Measurements from ENCODE around the gene SBK1.

Gene SBK1

DNA sequence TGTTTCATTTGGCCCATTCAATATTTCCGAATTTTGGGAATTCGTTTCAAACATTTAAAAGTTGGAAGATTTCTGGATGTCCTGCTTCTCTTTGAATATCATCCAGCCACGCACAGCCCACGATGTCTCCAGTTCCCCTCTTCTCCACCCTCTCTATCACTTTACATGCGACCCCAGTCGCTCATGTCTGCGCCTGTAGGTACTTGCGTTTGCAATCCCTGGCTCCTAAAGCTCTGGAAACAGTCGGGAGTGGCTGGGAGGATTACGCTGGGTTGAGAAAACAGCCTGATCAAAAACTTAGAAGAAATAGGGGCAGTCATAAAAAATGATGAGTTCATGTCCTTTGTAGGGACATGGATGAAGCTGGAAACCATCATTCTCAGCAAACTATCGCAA is 1.5 kb upstream of the SBK1 start:
- Mint-ChIP-seq H3K9me3 (no peaks in the 10 kb centered on the region), H3K4me1 (peaks cover 48% of the 10 kb centered on the region), H3K4me3 (peak overlapping the region; percentile 62), H3K27ac (peak overlapping the region; percentile 69), H3K27me3 (no peaks in the 10 kb centered on the region), H3K36me3 (ENCODE audit: low read depth) (no peaks in the 10 kb centered on the region)
- no peak for ATAC-seq
- no peak for DNase-seq

- Mint-ChIP-seq H3K36me3 (ENCODE audit: low read depth) (no peaks in the 10 kb centered on the region), H3K27ac (no peak overlapping the region), H3K4me1 (peaks cover 61% of the 10 kb centered on the region), H3K27me3 (no peaks in the 10 kb centered on the region), H3K4me3 (peak overlapping the region; percentile 83), H3K9me3 (no peaks in the 10 kb centered on the region)
- no peak for ATAC-seq
- DNase-seq = no peak
Observed at GRCh38 chr16:28292731-28293600, 641 bp downstream of the SBK1 start.

GRCh38 chr16:28293601-28293960 is 1.3 kb downstream of the SBK1 start:
- Mint-ChIP-seq H3K36me3 (ENCODE audit: low read depth) (no peaks in the 10 kb centered on the region), H3K4me3 (peak overlapping the region; percentile 74), H3K9me3 (no peaks in the 10 kb centered on the region), H3K27ac (no peak overlapping the region), H3K4me1 (peaks cover 60% of the 10 kb centered on the region), H3K27me3 (no peaks in the 10 kb centered on the region)
- ATAC-seq (no peak), DNase-seq (no peak)

DNA sequence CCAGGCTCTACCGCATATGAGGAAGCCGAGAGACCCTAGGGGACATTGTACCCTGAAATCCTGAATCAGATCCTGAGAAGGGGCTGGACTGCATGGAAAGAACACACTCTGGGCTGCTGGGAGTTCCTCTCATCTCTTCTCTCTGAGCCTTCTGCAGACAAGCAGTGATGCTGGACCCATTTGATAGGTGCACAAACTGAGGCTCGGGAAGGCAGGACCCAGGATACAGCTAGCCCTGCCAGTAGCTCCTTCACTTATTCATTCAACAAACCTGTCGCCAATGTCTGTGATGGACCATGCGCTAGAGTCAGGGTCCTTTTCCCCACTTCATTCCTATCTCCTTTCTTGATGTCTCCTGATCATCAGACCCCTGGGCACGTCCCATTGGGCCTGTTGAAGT is 1.9 kb downstream of the SBK1 start:
- Mint-ChIP-seq H3K36me3 (ENCODE audit: low read depth) (no peaks in the 10 kb centered on the region), H3K27ac (no peak overlapping the region), H3K27me3 (no peaks in the 10 kb centered on the region), H3K4me3 (peak overlapping the region; percentile 74), H3K9me3 (no peaks in the 10 kb centered on the region), H3K4me1 (peaks cover 57% of the 10 kb centered on the region)
- DNase-seq (no peak), ATAC-seq (no peak)

GRCh38 chr16:28295276-28295675 is 3.0 kb downstream of the SBK1 start:
- no peak overlapping the region for H3K27ac Mint-ChIP-seq
- DNase-seq (no peak), ATAC-seq (no peak)
- H3K9me3 Mint-ChIP-seq = no peaks in the 10 kb centered on the region
- peak overlapping the region; percentile 74 for H3K4me3 Mint-ChIP-seq
- peaks cover 60% of the 10 kb centered on the region for H3K4me1 Mint-ChIP-seq
- no peaks in the 10 kb centered on the region for H3K36me3 Mint-ChIP-seq (ENCODE audit: low read depth)
- no peaks in the 10 kb centered on the region for H3K27me3 Mint-ChIP-seq

DNA sequence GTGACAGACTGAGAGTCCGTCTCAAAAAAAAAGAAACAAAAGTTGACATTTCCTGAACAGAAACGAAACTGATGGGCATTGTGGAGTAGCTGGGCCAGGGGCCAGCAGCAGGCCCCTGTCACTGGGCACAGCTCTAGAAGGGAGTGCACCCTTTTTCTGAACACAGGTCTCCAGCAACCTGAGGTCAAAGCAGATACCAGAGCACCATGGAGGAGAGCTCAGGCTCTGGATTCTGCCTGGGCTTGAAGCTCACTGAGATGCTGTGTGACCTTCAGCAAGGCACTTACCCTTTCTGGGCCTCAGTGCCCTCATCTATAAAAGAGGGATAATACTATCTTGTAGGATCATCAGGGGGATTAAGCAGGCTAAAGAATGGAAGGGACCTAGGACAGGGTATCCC is 5.0 kb downstream of the SBK1 start:
- Mint-ChIP-seq H3K27ac (no peak overlapping the region), H3K4me3 (no peak overlapping the region), H3K4me1 (peaks cover 49% of the 10 kb centered on the region), H3K9me3 (no peaks in the 10 kb centered on the region), H3K36me3 (ENCODE audit: low read depth) (no peaks in the 10 kb centered on the region), H3K27me3 (no peaks in the 10 kb centered on the region)
- no peak for ATAC-seq
- no peak for DNase-seq

DNA sequence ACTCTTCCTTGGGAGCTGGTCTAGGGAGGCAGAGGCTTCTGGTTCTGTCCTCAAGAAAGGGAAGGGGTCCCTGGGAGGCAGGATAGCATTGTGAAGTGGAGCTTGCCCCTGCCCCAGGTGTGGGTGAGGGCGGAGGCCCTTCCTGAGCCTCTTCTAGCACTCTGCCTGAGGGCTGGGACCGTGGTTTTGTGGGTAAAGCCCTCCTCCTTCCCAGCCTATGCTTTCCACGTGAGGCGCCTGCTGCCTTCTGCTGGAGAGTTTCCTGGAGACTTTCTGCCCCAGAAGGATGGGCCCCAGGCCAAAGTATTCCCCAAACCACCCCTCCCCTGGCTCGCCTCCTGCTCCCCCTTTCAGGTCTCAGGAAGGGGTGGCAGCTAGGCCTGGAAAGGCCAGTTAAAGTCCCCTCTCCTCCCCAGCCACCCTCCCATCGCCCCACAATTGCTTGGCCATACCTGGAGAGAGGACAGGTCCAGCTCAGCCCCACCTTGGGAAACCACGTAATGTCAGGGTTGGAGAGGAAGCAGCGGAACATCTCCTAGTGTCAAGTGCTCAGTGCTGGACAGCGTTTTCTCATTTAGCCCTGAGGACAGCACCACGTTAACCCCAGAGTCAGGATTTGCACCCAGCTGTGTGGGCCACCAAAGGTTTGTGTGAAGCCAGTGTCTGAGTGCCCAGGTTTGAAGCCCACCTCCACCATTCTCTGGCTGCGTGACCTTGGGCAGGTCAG is 5.6 kb downstream of the SBK1 start:
- DNase-seq = no peak
- peaks cover 51% of the 10 kb centered on the region for H3K4me1 Mint-ChIP-seq
- no peak overlapping the region for H3K27ac Mint-ChIP-seq
- H3K27me3 Mint-ChIP-seq = no peaks in the 10 kb centered on the region
- no peaks in the 10 kb centered on the region for H3K9me3 Mint-ChIP-seq
- H3K4me3 Mint-ChIP-seq = no peak overlapping the region
- no peaks in the 10 kb centered on the region for H3K36me3 Mint-ChIP-seq (ENCODE audit: low read depth)
- no peak for ATAC-seq

DNA sequence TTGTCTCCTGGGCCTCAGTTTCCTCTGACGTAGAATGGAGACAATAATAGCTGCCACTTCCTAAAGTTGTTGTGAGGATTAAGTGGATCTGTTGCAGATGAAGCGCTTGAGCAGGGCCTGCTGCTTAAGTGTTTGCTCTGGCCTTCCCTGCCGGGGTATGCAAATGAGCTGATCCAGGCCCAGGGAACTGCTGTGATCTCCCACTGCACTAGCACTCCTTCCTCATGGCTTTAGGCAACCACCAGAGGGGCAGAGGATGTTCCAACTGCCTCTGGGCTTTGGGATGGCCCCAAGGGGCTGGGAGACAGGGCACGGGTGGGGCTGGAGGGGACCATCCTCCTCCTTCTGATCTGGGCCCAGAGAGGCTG is 6.2 kb downstream of the SBK1 start:
- Mint-ChIP-seq H3K36me3 (ENCODE audit: low read depth) (no peaks in the 10 kb centered on the region), H3K9me3 (no peaks in the 10 kb centered on the region), H3K4me1 (peaks cover 53% of the 10 kb centered on the region), H3K27ac (no peak overlapping the region), H3K27me3 (no peaks in the 10 kb centered on the region), H3K4me3 (no peak overlapping the region)
- DNase-seq (no peak), ATAC-seq (no peak)

GRCh38 chr16:28300327-28300726 is 8.0 kb downstream of the SBK1 start:
- Mint-ChIP-seq H3K27me3 (no peaks in the 10 kb centered on the region), H3K36me3 (ENCODE audit: low read depth) (no peaks in the 10 kb centered on the region), H3K4me3 (no peak overlapping the region)

GRCh38 chr16:28301154-28301553 is 8.8 kb downstream of the SBK1 start:
- Mint-ChIP-seq H3K27me3 (no peaks in the 10 kb centered on the region), H3K36me3 (ENCODE audit: low read depth) (no peaks in the 10 kb centered on the region), H3K27ac (no peak overlapping the region), H3K4me1 (peaks cover 31% of the 10 kb centered on the region), H3K4me3 (no peak overlapping the region), H3K9me3 (no peaks in the 10 kb centered on the region)
- ATAC-seq (no peak), DNase-seq (no peak)

More at GRCh38 chr16:28300327-28300726, 8.0 kb downstream of the SBK1 start:
- no peak overlapping the region for H3K27ac Mint-ChIP-seq
- no peak for ATAC-seq
- H3K4me1 Mint-ChIP-seq = peaks cover 35% of the 10 kb centered on the region
- H3K9me3 Mint-ChIP-seq = no peaks in the 10 kb centered on the region
- no peak for DNase-seq

DNA sequence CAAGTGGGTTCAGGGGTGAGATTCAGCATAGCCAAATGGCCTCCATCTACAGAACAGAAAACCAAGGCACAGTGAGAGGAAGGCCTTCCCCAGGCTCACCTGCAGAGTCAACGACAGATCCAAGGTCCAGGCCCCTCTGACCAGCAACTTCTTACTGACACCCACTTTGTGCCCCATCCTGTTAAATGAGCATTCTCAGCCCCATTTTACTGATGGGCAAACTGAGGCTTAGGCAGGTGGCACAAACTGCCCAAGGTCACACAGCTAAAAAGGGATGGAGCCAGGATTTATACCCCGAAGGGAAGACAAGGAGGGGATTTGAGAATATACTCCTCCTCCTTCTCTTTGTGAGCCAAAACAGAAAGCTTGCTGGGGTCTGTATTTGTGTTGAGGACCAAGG is 9.3 kb downstream of the SBK1 start:
- DNase-seq (no peak), ATAC-seq (no peak)
- Mint-ChIP-seq H3K27me3 (no peaks in the 10 kb centered on the region), H3K4me1 (peaks cover 31% of the 10 kb centered on the region), H3K36me3 (ENCODE audit: low read depth) (no peaks in the 10 kb centered on the region), H3K9me3 (no peaks in the 10 kb centered on the region), H3K27ac (no peak overlapping the region), H3K4me3 (no peak overlapping the region)

- Mint-ChIP-seq H3K36me3 (ENCODE audit: low read depth) (no peaks in the 10 kb centered on the region), H3K4me1 (peaks cover 22% of the 10 kb centered on the region), H3K27me3 (no peaks in the 10 kb centered on the region), H3K27ac (no peak overlapping the region), H3K4me3 (no peak overlapping the region), H3K9me3 (no peaks in the 10 kb centered on the region)
- ATAC-seq (no peak), DNase-seq (no peak)
Observed at GRCh38 chr16:28303132-28303531, 10.8 kb downstream of the SBK1 start.

GRCh38 chr16:28304214-28304613 is 11.9 kb downstream of the SBK1 start:
- ATAC-seq (no peak), DNase-seq (no peak)
- Mint-ChIP-seq H3K27me3 (no peaks in the 10 kb centered on the region), H3K4me3 (no peak overlapping the region), H3K9me3 (no peaks in the 10 kb centered on the region), H3K27ac (no peak overlapping the region), H3K36me3 (ENCODE audit: low read depth) (no peaks in the 10 kb centered on the region), H3K4me1 (peaks cover 24% of the 10 kb centered on the region)

DNA sequence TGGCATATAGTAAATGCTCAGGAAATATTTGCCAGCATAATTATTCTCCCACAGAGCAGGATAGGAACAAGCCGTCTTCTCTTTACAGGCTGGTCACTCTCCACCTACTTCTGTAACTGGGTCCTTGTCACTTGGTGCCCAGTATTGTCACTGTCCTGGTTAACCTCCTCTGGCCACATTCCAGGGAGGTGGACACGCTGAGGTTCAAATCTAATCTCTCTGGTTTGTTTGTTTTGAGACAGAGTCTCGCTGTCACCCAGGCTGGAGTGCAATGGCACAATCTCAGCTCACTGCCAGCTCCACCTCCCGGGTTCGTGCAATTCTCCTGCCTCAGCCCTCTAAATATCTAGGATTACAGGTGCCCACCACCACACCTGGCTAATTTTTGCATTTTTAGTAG is 15.6 kb downstream of the SBK1 start:
- H3K27ac Mint-ChIP-seq = no peak overlapping the region
- DNase-seq = no peak
- no peaks in the 10 kb centered on the region for H3K9me3 Mint-ChIP-seq
- H3K27me3 Mint-ChIP-seq = no peaks in the 10 kb centered on the region
- peaks cover 52% of the 10 kb centered on the region for H3K4me1 Mint-ChIP-seq
- ATAC-seq = no peak
- H3K4me3 Mint-ChIP-seq = no peak overlapping the region
- H3K36me3 Mint-ChIP-seq (ENCODE audit: low read depth) = no peaks in the 10 kb centered on the region

- ATAC-seq = no peak
- H3K36me3 Mint-ChIP-seq (ENCODE audit: low read depth) = no peaks in the 10 kb centered on the region
- H3K9me3 Mint-ChIP-seq = no peaks in the 10 kb centered on the region
- H3K27ac Mint-ChIP-seq = peak overlapping the region; percentile 66
- H3K4me1 Mint-ChIP-seq = peaks cover 53% of the 10 kb centered on the region
- no peaks in the 10 kb centered on the region for H3K27me3 Mint-ChIP-seq
- no peak for DNase-seq
- H3K4me3 Mint-ChIP-seq = no peak overlapping the region
Observed at GRCh38 chr16:28308794-28309584, 16.7 kb downstream of the SBK1 start.

Measured in activated naive CD8-positive, alpha-beta T cell treated with anti-CD3 and anti-CD28 coated beads, Interleukin-2, amount 50 U/mL, for 24 hours (primary cell).